K562 (cell line): ENCODE results near the gene FAM111B. TPM values are rescaled to one million over a fixed set of nuclear protein-coding genes. Genes with fewer than 3 reads are reported as not detected.

ENCODE experiments used
- CBFA2T2 ChIP-seq: fragments of 450-650 bp; conservative IDR thresholded peaks from 2 replicates; pipeline ENCODE4 v1.6.1; 2017; ENCODE audit warnings: mild to moderate bottlenecking
- FOXK2 ChIP-seq, 2 experiments: fragments of 450-650 bp; IDR thresholded peaks in 1 of 2; conservative IDR thresholded peaks in 1 of 2; 2 replicates each; pipeline ENCODE4 v1.6.1; 2016; ENCODE audit warnings: low read depth in 2 of 2, mild to moderate bottlenecking in 1 of 2
- MBD1 ChIP-seq: fragments of 250-450 bp; sonication (Bioruptor Pico); IDR thresholded peaks from 2 replicates; pipeline ENCODE4 v1.8.0; 2022; ENCODE audit warnings: inconsistent platforms
- NCOA4 ChIP-seq: fragments of 450-650 bp; IDR thresholded peaks from 2 replicates; pipeline ENCODE4 v1.6.1; 2018; ENCODE audit warnings: mild to moderate bottlenecking; ENCODE audit not compliant: partially characterized antibody
- NFRKB ChIP-seq: fragments of 450-650 bp; IDR thresholded peaks from 2 replicates; pipeline ENCODE4 v1.6.1; 2016; ENCODE audit warnings: low read depth
- PRMT5 ChIP-seq: sonication (generic); formaldehyde crosslinking; IDR thresholded peaks from 2 replicates; pipeline ENCODE4 v1.5.0; 2020; ENCODE audit warnings: missing genetic modification reagents
- SIN3B ChIP-seq: fragments of 450-650 bp; IDR thresholded peaks from 2 replicates; pipeline ENCODE4 v1.6.1; 2017; ENCODE audit warnings: low read depth, mild to moderate bottlenecking, moderate library complexity
- ZC3H4 ChIP-seq: sonication (generic); formaldehyde crosslinking; IDR thresholded peaks from 2 replicates; pipeline ENCODE4 v1.9.0; 2021; ENCODE audit warnings: missing genetic modification reagents, borderline replicate concordance
- ZNF263 ChIP-seq: sonication (generic); formaldehyde crosslinking; IDR thresholded peaks from 2 replicates; pipeline ENCODE4 v1.8.0; 2022; ENCODE audit warnings: mild to moderate bottlenecking, missing genetic modification reagents, borderline replicate concordance
- ZNF584 ChIP-seq: fragments of 200-800 bp; sonication (Bioruptor generic); IDR thresholded peaks from 2 replicates; pipeline ENCODE4 v1.6.1; 2016; ENCODE audit warnings: low read depth, mild to moderate bottlenecking, missing genetic modification characterization, missing compliant biosample characterization
- polyA plus RNA-seq, 8 experiments: library from polyadenylated mRNA; depleted of rRNA in 4 of 8; stranded (reverse) in 5 of 8; unstranded in 3 of 8; fragments of >200 nt; fragmentation: Nextera tagmentation in 2 of 8; fragmentation: Illumina TruSeq in 1 of 8; extraction: Ambion mirVana in 2 of 8; extraction: Trizol in 1 of 8; gene quantifications; 2 replicates each; pipeline versions ENCODE4 v1.2.1 to v1.2.3, GENCODE V29; 2011 to 2014; ENCODE audit warnings: inconsistent platforms in 1 of 8, missing spikeins in 1 of 8
- total RNA-seq, 7 experiments: library from RNA; depleted of rRNA in 6 of 7; stranded (reverse); fragments of >200 nt in 6 of 7; fragmentation: Illumina TruSeq in 2 of 7; extraction: Trizol in 2 of 7; gene quantifications; 2 replicates each; pipeline versions ENCODE4 v1.2.1 to v1.2.3, GENCODE V29; 2011 to 2021; ENCODE audit warnings: low replicate concordance in 1 of 7
- TF ChIP-seq, protein P1 (sequence below): fragments of 450-650 bp; IDR thresholded peaks from 2 replicates; pipeline ENCODE4 v1.6.1; 2016; ENCODE audit warnings: low read depth
- TF ChIP-seq, protein P2 (sequence below): fragments of 250-450 bp; sonication (Bioruptor Pico); IDR thresholded peaks from 2 replicates; pipeline ENCODE4 v1.5.0; 2020; ENCODE audit warnings: mild to moderate bottlenecking

Gene FAM111B
- total and polyA plus RNA-seq, 9 of the 15 experiments (the other 6 are each of a cell fraction or from before 2014, with no cell fraction given), result 0.01 to 0.33 (median 0.06) TPM; not detected in 5

- TF ChIP-seq FOXK2 (conservative IDR thresholded peaks at IDR 0.05 in 1 of 2, IDR thresholded peaks at IDR 0.05 in 1 of 2; ENCODE audit: low read depth in 2 of 2), result no peak
- no peak for TF ChIP-seq MBD1 (CRISPR knock-in tag)
- TF ChIP-seq ZNF263 (CRISPR knock-in tag), result no peak
- TF ChIP-seq PRMT5 (CRISPR knock-in tag), result no peak
- no peak for TF ChIP-seq ZNF584 (CRISPR knock-in tag)
- TF ChIP-seq ZC3H4 (CRISPR knock-in tag), result no peak
- TF ChIP-seq NFRKB, result no peak
- TF ChIP-seq SIN3B, result no peak
- no peak for TF ChIP-seq CBFA2T2
- TF ChIP-seq, protein P1, sequence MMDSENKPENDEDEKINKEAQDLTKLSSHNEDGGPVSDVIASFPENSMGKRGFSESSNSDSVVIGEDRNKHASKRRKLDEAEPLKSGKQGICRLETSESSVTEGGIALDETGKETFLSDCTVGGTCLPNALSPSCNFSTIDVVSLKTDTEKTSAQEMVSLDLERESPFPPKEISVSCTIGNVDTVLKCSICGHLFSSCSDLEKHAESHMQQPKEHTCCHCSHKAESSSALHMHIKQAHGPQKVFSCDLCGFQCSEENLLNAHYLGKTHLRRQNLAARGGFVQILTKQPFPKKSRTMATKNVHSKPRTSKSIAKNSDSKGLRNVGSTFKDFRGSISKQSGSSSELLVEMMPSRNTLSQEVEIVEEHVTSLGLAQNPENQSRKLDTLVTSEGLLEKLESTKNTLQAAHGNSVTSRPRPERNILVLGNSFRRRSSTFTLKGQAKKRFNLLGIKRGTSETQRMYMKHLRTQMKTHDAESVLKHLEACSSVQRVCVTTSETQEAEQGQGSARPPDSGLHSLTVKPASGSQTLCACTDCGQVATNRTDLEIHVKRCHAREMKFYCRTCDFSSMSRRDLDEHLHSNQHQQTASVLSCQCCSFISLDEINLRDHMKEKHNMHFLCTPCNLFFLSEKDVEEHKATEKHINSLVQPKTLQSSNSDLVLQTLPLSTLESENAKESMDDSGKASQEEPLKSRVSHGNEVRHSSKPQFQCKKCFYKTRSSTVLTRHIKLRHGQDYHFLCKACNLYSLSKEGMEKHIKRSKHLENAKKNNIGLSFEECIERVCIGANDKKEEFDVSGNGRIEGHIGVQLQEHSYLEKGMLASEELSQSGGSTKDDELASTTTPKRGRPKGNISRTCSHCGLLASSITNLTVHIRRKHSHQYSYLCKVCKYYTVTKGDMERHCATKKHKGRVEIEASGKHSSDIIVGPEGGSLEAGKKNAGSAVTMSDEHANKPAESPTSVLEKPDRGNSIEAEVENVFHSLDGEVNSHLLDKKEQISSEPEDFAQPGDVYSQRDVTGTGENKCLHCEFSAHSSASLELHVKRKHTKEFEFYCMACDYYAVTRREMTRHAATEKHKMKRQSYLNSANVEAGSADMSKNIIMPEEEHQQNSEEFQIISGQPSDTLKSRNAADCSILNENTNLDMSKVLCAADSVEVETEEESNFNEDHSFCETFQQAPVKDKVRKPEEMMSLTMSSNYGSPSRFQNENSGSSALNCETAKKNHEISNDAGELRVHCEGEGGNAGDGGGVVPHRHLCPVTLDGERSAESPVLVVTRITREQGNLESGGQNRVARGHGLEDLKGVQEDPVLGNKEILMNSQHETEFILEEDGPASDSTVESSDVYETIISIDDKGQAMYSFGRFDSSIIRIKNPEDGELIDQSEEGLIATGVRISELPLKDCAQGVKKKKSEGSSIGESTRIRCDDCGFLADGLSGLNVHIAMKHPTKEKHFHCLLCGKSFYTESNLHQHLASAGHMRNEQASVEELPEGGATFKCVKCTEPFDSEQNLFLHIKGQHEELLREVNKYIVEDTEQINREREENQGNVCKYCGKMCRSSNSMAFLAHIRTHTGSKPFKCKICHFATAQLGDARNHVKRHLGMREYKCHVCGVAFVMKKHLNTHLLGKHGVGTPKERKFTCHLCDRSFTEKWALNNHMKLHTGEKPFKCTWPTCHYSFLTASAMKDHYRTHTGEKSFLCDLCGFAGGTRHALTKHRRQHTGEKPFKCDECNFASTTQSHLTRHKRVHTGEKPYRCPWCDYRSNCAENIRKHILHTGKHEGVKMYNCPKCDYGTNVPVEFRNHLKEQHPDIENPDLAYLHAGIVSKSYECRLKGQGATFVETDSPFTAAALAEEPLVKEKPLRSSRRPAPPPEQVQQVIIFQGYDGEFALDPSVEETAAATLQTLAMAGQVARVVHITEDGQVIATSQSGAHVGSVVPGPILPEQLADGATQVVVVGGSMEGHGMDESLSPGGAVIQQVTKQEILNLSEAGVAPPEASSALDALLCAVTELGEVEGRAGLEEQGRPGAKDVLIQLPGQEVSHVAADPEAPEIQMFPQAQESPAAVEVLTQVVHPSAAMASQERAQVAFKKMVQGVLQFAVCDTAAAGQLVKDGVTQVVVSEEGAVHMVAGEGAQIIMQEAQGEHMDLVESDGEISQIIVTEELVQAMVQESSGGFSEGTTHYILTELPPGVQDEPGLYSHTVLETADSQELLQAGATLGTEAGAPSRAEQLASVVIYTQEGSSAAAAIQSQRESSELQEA, result no peak
- TF ChIP-seq NCOA4, result no peak
- TF ChIP-seq, protein P2, sequence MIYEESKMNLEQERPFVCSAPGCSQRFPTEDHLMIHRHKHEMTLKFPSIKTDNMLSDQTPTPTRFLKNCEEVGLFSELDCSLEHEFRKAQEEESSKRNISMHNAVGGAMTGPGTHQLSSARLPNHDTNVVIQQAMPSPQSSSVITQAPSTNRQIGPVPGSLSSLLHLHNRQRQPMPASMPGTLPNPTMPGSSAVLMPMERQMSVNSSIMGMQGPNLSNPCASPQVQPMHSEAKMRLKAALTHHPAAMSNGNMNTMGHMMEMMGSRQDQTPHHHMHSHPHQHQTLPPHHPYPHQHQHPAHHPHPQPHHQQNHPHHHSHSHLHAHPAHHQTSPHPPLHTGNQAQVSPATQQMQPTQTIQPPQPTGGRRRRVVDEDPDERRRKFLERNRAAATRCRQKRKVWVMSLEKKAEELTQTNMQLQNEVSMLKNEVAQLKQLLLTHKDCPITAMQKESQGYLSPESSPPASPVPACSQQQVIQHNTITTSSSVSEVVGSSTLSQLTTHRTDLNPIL (CRISPR knock-in tag), result no peak
Measured at GRCh38 chr11:59142530-59143507, 35.8 kb downstream of the FAM111B start, which contains the start of gene FAM111A (continued).
